Measurements from ENCODE around the gene PAQR8. TPM values are rescaled to one million over a fixed set of nuclear protein-coding genes. Genes with fewer than 3 reads are reported as not detected.

Gene PAQR8
- total and polyA plus RNA-seq, 4 donors, result 0.43 to 3.3 (median 0.74) TPM

- Histone ChIP-seq H3K4me3 (ENCODE audit: low read depth in 1 of 3, low read length in 3 of 3) (no peak overlapping the region), H3K9ac (ENCODE audit: low read depth in 1 of 2, low read length in 2 of 2) (no peak overlapping the region), H3K27me3 (ENCODE audit: control insufficient read depth in 4 of 4, insufficient read depth in 4 of 4, low read length in 3 of 4) (no peaks in the 10 kb centered on the region), H3K27ac (ENCODE audit: low read depth in 1 of 2, low read length in 2 of 2) (no peak overlapping the region), H3K9me3 (ENCODE audit: control insufficient read depth in 4 of 4, low read length in 3 of 4) (no peaks in the 10 kb centered on the region), H3K36me3 (ENCODE audit: control insufficient read depth in 4 of 4, insufficient read depth in 3 of 4, low read depth in 1 of 4, low read length in 3 of 4) (peaks cover 0 to 4% (median 0%) of the 10 kb centered on the region in 4 donors), H3K4me1 (ENCODE audit: control insufficient read depth in 4 of 4, insufficient read depth in 4 of 4, low read length in 3 of 4) (no peaks in the 10 kb centered on the region)
- no peak for TF ChIP-seq GABPA (IDR thresholded peaks at IDR 0.05 in 1 of 2, conservative IDR thresholded peaks at IDR 0.05 in 1 of 2)
- peak; percentile 68 for TF ChIP-seq CTCF (IDR thresholded peaks at IDR 0.05; ENCODE audit: low read depth, low read length, missing input control)
- no peak for TF ChIP-seq TAF1 (conservative IDR thresholded peaks at IDR 0.05)
- peak; percentile 83 to 86 for TF ChIP-seq RAD21 (IDR thresholded peaks at IDR 0.05)
- TF ChIP-seq HNF4A (conservative IDR thresholded peaks at IDR 0.05), result no peak
- no peak for TF ChIP-seq ZBTB33 (IDR thresholded peaks at IDR 0.05)
- no peak for TF ChIP-seq RXRA (IDR thresholded peaks at IDR 0.05)
- DNase-seq (ENCODE audit: low spot score), result no peak
These were observed 45.5 kb downstream of the PAQR8 start for GRCh38 chr6:52407467-52407866.

- Histone ChIP-seq H3K4me1 (ENCODE audit: control insufficient read depth in 4 of 4, insufficient read depth in 4 of 4, low read length in 3 of 4) (no peaks in the 10 kb centered on the region), H3K4me3 (ENCODE audit: low read depth in 1 of 3, low read length in 3 of 3) (no peak overlapping the region), H3K27ac (ENCODE audit: low read depth in 1 of 2, low read length in 2 of 2) (no peak overlapping the region), H3K36me3 (ENCODE audit: control insufficient read depth in 4 of 4, insufficient read depth in 3 of 4, low read depth in 1 of 4, low read length in 3 of 4) (no peaks in the 10 kb centered on the region), H3K9ac (ENCODE audit: low read depth in 1 of 2, low read length in 2 of 2) (no peak overlapping the region), H3K27me3 (ENCODE audit: control insufficient read depth in 4 of 4, insufficient read depth in 4 of 4, low read length in 3 of 4) (no peaks in the 10 kb centered on the region), H3K9me3 (ENCODE audit: control insufficient read depth in 4 of 4, low read length in 3 of 4) (no peaks in the 10 kb centered on the region)
- no peak for TF ChIP-seq REST (IDR thresholded peaks at IDR 0.05)
- no peak for TF ChIP-seq ATF3 (IDR thresholded peaks at IDR 0.05)
- TF ChIP-seq FOXA2 (IDR thresholded peaks at IDR 0.05), result no peak
- no peak for TF ChIP-seq ZBTB33 (IDR thresholded peaks at IDR 0.05)
- 71% methylated on average over 1 of the region's 1 CpG for WGBS
- no peak for DNase-seq (ENCODE audit: low spot score)
These were observed 47.5 kb downstream of the PAQR8 start for GRCh38 chr6:52409499-52409898.

Data from liver (tissue), 9 donors.